Measurements from ENCODE around the gene PTGES3.
"Not testable (repeated sequence)": the region's sequence is repeated elsewhere in the genome, so short reads cannot be mapped to it uniquely, and the experiment has no call there.

Gene PTGES3, protein sequence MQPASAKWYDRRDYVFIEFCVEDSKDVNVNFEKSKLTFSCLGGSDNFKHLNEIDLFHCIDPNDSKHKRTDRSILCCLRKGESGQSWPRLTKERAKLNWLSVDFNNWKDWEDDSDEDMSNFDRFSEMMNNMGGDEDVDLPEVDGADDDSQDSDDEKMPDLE

DNA sequence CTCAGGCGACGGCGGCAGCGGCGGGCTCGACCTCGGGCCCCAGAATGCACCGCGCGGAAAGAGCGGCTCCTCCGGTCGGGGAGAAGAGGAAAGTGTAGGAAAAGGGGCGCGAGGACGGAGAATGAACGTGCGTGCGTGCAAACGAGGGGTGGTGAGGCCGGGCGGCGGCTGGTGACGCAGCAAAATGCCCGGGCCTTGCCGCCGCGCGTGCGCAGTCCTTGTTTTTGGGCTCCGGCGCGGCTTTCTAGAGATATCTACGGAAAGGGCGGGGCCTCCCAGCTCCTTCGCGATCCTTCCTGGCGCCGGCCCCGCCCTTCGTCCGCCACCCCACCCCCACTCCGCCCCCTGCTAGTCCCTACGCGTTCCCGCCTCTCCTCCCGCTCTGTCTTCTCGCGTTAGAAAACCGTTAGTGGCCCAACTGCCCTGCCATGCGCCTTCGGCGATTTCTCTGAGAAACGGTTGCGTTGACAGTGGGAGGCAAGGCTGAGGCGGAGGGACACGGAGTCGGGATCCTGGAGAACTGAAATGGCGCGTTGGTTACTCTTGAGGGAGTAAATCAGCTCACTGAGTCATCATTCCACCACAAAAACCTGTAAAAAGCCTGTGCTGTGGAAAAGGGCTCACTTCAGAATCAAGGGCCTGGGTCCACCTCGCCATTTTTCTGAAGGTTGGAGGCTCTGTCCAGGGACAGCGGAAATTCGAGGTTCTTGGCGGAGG, at the start of gene PTGES3:
PTGES3 (minus strand) TSS at position 156 of the 717 bp plus-strand sequence. CDS start 285 bp downstream, outside the sequence.
- DNase-seq, result peak; percentile 99

GRCh38 chr12:56728139-56728861, 40.2 kb upstream of the PTGES3 start:
- DNase-seq, result no peak

DNA sequence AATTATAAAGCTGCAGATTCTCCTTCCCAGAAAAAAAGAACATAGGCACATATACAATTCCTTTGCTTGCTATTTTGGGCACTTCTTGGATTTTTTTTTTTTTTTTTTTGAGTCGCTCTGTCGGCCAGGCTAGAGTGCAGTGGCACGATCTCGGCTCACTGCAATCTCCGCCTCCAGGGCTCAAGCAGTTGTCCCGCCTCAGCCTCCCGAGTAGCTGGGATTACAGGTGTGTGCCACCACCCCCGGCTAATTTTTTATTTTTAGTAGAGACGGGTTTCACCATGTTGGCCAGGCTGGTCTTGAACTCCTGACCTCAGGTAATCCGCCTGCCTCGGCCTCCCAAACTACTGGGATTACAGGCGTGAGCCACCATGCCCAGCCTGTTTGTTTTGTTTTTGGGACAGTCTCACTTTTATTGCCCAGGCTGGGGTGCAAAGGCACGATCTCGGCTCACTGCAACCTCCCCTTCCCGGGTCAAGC, 38.2 kb upstream of the PTGES3 start:
- not testable (repeated sequence) for DNase-seq

- DNase-seq, result no peak
Measured at GRCh38 chr12:56725723-56726102, 37.6 kb upstream of the PTGES3 start.

- peak; percentile 99 for DNase-seq
Measured at GRCh38 chr12:56724972-56725722, 37.1 kb upstream of the PTGES3 start, which contains the start of gene NACA. Gene NACA (minus strand): TSS chr12:56725299. CDS start chr12:56724521, 778 bp downstream.

DNA sequence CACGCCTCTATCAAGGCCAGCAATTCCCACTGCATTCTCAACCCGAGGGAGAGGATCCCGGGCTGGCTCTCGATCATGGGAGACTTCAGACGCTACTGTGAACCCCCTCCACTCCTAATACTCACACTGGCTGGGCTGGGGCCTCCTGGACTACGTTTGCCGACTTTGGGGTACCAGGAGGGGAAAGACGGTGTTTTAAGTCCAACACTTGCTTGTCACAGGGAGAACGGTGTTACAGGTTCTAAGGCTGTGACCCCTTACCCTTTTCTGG, 36.6 kb upstream of the PTGES3 start:
- DNase-seq, result no peak

DNA sequence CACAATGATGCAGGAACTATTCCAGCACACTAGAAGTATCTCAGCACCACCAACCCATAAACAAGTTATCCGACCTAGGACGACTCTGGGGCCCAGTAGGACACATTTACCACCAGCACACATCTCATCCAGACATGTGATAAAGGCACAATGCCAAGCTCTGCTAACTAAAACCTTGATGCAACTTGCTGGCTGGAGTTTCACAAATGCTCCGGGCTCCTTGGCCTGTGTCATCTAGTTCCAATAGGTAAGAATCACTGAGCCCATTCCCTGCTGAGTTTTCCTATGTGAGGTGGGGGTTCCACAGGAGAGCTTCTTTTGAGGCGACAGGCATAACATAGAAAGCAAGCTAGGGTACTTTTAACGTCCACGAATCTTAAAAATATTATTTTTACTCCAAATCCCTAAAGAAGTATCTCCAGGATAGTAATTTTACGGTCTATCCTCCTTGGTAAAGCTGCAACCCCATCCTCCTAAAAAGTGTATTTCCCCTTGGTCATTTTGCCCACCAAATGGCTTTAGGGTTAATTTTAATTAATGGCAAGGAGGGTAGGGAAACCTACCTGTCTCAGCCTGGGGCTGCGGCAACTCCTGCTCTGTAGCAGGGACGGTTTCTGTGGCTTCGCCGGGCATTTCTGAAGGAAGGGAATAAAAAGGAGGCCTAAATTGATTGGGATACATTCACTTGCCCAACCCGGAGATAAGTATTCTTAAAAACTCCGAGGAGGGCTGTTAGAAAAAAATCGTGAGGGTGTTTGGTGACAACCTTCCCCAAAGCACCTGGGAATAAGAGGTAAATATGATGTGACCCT, 36.0 kb upstream of the PTGES3 start:
- peak; percentile 40 for DNase-seq

DNA sequence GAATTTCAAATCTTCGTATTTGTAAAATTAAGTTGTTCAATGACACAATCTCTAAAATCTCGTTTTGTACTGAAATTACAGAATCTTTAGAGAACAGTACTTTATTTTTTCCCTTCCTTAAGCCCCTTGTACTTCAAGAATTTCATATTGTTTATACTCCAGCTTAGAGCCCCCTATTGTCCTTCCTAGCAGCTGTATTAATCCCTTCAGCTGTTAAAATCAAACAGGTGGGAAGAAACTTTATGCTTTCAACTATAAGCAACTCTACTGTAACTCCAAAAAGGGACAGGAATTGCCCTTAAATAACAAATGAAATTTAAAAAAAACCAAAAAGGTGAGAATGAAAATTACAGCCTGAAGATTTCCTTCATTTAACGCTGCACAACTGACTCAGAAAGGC, 35.3 kb upstream of the PTGES3 start:
- no peak for DNase-seq

- no peak for DNase-seq
Measured at GRCh38 chr12:56722832-56723231, 34.7 kb upstream of the PTGES3 start.

- no peak for DNase-seq
Measured at GRCh38 chr12:56721721-56722120, 33.6 kb upstream of the PTGES3 start.

GRCh38 chr12:56721216-56721615, 33.1 kb upstream of the PTGES3 start:
- no peak for DNase-seq

DNA sequence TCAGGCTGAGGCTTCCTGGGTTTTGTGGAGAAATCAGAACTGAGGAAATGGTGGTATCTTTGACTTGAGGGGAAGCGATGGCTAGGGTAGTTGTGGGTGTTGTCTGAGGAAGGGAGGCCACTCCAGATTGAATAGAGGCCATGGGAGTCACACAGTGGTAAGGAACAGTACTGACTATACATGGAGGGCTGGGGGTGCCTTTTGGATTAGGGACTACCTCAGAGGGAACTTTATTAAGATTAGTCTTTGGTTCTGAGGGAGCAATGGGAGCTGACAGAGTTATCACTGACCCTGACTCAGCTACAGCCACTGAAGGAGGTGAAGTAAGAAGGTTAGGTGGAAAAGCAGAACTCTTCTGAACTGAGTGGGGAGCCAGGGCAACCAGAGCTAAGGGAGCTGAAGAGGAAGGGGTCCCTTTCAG, 32.7 kb upstream of the PTGES3 start:
- no peak for DNase-seq

DNA sequence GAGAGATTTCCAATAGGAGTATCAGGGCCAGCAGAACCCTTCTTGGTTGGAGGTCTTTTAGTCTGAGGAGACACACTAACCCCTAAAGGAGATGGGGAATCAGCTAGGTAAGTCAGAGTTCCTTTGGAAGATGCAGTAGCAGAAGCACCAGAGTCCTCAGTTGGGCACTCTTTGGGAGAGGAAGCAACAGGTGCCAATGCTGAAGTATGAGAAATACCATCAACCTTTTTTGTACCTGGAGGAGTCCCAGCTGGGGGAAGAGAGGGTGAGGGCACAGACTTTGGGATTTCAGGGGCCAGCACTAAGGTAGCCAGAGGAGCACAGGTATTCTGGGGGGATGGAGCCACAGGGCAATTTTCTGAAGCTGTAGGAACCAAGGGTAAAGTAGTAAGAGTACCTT, 31.0 kb upstream of the PTGES3 start:
- no peak for DNase-seq

DNA sequence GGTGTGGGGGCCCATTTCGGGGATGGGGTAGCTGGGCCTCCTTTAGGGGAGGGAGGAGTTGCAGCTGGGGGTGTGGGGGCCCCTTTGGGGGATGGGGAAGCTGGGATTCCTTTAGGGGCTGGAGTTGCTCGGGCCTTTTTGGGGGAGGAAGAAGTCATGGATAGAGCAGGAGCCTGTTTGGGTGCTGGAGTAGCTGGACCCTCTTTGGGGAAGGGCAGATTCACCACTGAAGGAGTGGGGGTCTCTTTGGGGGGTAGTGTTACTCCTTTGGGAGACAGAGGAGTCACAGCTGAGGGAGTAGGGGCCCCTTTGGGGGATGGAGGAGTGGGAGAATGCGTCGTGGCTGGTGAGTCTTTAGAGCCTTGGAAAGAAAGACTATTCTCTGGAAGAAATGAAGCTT, 30.6 kb upstream of the PTGES3 start:
- DNase-seq, result no peak

GRCh38 chr12:56718149-56718548, 30.1 kb upstream of the PTGES3 start:
- DNase-seq, result no peak

DNA sequence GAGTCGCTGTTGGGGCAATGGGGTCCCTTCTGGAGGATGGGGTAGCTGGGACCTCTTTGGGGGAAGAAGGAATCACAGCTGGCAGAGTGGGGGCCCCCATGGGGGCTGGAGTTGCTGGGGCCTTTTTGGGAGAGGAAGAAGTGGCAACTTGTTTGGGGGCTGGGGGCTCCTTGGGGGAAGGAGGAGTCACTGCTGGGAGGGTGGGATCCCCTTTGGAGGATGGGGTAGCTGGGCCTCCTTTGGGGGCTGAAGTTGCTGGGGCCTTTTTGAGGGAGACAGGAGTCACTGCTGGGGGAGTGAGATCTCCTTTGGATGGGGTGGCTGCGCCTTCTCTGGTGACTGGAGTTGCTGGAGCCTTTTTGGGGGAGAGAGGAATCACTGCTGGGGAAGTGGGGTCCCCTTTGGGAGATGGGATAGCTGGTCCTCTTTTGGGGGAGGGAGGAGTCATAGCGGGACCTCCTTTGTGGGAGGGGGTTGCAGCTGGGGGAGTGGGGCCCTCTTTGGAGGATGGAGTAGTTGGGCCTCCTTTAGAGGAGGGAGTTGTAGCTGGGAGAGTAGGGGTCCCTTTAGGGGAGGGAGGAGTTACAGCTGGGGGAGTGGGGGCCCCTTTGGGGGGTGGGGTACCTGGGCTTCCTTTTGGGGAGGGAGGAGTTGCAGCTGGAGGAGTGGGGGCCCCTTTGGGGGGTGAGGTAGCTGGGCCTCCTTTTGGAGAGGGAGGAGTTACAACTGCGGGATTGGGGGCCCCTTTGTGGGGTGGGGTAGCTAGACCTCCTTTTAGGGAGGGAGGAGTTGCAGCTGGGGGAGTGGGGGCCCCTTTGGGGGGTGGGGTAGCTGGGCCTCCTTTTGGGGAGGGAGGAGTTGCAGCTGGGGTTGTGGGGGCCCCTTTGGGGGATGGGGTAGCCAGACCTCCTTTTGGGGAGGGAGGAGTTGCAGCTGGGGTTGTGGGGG, 29.1 kb upstream of the PTGES3 start:
- no peak for DNase-seq

GRCh38 chr12:56716458-56716857, 28.4 kb upstream of the PTGES3 start:
- DNase-seq, result no peak

GRCh38 chr12:56715798-56716197, 27.7 kb upstream of the PTGES3 start:
- DNase-seq, result no peak

DNA sequence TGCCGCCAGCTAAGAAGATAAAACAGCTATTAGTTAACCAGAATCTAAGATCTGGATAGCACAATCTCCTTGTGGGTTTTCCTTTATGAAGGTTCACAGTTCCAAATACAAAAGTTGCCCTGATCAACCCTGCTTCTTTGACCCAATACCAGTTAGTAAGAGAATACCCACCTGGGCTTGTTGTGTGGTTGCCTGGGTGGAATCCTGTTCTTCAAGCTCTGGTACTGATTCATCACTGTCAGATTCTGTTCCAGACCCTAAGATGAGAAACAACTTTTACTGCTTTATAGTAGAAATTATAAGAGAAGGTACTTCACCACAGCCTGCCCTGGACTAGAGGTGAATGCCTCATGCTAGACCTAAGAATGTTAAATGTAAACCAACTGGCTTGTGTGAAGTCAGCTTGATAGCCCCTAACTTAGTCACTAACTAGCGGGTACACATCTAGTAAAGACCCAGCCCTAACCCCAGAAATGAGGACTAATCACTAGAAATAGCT, 26.4 kb upstream of the PTGES3 start:
- no peak for DNase-seq

DNA sequence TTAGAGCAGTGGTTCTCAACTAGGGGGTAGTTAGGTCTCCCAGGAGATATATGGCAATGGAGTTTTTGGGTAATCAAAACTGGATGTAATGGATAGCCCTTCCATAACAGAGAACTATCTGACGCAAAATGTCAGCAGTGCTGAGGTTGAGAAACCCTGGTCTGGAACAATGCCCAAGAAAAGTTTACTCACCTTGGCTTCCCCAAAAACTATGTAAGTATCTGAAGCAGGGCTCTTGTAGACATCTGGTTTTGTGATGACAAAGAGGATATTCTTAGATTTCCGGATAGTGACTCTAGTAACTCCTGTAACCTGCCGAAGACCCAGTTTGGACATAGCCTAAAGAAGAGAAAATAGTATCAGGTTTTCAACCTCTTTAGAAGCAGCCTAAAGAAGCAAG, 25.3 kb upstream of the PTGES3 start:
- DNase-seq, result no peak

GRCh38 chr12:56709759-56710376, 21.8 kb upstream of the PTGES3 start:
- DNase-seq, result no peak
